ENCODE results near the gene NSDHL.

Gene NSDHL

DNA sequence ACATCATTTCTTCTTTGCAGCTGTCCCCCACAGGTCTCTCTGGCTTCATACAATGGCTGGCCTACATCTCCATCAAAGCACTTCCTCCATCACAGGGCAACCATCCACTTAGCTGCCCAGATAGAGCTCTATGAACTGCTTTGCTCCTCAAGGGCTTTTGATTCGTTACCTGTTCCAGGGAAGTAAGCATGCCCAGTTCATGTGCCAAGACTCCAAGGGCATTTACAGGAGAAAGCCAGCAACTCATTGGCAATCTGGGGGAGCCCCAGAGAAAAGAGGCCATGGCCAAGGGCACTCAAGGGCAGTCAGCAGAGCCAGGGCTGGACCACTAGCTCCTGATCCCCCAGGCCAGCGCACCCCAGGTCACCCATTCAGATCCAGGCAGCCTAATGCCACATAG, 42.5 kb downstream of the NSDHL start:
- Histone ChIP-seq H3K27me3 (ENCODE audit: low read depth, low read length) (no peaks in the 10 kb centered on the region), H3K36me3 (ENCODE audit: control insufficient read depth in 1 of 2, insufficient read depth in 2 of 2, low read length in 2 of 2) (peaks cover 7 to 10% of the 10 kb centered on the region in 2 donors), H3K4me1 (ENCODE audit: control insufficient read depth in 1 of 2, insufficient read depth in 2 of 2, low read length in 2 of 2) (no peaks in the 10 kb centered on the region)

DNA sequence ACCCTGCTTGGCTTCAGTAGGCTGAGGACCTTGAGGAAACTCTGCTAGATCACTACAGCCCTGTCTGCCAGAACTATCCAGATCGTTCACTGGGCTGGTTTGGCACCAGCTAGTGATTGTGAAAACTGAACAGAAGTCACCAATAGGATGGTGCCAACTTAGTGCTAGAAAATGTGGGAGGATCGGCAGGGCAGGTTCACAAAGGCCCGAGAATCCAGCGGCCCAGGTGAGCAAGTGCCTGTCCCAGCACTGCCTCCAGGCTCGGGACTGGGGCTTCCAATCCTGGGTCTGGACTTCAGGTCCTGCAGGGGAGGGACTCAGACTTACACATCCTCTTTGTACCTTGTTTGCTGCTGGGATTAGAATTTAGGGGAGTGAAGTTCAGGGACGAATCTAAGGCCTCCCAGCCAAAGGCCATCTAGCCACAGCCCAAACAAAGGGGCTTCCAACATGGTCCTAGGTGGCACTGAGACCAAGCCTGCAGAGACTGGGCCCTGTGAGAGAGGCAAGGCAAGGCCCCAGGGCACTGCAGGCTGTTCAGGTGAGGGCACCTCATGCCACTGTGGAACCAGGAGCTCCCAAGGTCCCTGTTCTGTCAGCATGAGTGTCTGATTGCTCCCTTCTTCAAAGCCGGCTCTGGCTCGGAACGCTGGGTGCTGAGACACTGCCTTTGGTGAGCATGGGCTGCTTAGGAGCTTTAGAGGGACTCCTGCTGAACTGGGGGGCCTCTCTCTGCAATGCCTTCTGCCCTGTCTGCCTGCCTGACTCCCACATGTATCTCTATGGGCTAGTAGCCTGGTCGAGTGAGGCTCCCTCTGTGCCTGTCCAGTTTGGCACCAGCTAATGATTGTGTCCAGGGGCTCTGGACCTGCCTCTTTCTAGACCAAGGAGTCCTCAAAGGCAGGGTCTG, 46.3 kb downstream of the NSDHL start:
- H3K9me3 ChIP-seq (ENCODE audit: control insufficient read depth in 1 of 2, low read length in 2 of 2): no peaks in the 10 kb centered on the region
- no peaks in the 10 kb centered on the region for H3K27me3 ChIP-seq (ENCODE audit: low read depth, low read length)
- no peaks in the 10 kb centered on the region for H3K36me3 ChIP-seq (ENCODE audit: control insufficient read depth in 1 of 2, insufficient read depth in 2 of 2, low read length in 2 of 2)
- H3K4me1 ChIP-seq (ENCODE audit: control insufficient read depth in 1 of 2, insufficient read depth in 2 of 2, low read length in 2 of 2): no peaks in the 10 kb centered on the region
- no peak overlapping the region for H3K4me3 ChIP-seq (ENCODE audit: low read depth in 1 of 2, low read length in 2 of 2)
- no peak overlapping the region for H3K27ac ChIP-seq (ENCODE audit: low read length)

More for the DNA sequence above, 42.5 kb downstream of the NSDHL start:
- Histone ChIP-seq H3K9me3 (ENCODE audit: control insufficient read depth in 1 of 2, low read length in 2 of 2) (no peaks in the 10 kb centered on the region), H3K27ac (ENCODE audit: low read length) (no peak overlapping the region), H3K4me3 (ENCODE audit: low read depth in 1 of 2, low read length in 2 of 2) (no peak overlapping the region)

DNA sequence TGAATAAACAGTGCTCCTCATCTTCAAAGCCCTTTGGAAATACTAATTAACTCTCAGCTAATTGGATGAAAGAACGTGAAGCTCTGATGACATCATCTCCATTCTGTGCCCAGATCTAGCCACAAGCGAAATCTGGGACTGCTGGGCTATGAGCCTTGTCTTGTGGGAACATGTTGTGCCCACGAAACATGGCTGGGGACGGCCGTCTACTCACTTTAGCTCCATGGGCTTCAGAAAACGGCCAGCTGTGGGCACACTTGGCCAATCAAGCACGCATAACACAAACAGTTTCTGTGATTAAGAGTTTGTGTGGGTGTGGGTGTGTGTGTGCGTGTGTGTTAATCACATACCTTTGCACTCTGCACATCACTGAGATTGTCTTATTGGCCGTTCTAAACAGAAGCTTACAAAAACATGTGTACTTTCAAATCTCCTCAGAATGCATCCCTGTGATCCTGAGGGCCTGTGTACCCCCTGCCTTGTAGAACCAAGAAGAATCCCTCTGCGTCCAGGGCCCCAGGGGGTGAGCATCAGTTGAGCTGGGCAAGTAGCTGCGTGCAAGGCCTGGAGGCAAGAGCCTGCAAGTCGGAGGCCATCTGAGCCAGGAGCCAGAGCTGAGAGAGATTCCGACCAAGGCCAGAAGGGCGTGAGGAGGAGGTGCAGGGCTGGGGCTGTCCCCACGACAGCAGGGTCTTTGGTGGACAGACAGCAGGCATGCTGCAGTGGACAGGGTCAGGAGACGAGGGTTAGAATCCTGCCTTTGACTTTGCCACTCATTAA, 48.3 kb downstream of the NSDHL start:
- Histone ChIP-seq H3K36me3 (ENCODE audit: control insufficient read depth in 1 of 2, insufficient read depth in 2 of 2, low read length in 2 of 2) (no peaks in the 10 kb centered on the region), H3K9me3 (ENCODE audit: control insufficient read depth in 1 of 2, low read length in 2 of 2) (no peaks in the 10 kb centered on the region), H3K4me1 (ENCODE audit: control insufficient read depth in 1 of 2, insufficient read depth in 2 of 2, low read length in 2 of 2) (no peaks in the 10 kb centered on the region), H3K27me3 (ENCODE audit: low read depth, low read length) (no peaks in the 10 kb centered on the region), H3K4me3 (ENCODE audit: low read depth in 1 of 2, low read length in 2 of 2) (no peak overlapping the region), H3K27ac (ENCODE audit: low read length) (no peak overlapping the region)

DNA sequence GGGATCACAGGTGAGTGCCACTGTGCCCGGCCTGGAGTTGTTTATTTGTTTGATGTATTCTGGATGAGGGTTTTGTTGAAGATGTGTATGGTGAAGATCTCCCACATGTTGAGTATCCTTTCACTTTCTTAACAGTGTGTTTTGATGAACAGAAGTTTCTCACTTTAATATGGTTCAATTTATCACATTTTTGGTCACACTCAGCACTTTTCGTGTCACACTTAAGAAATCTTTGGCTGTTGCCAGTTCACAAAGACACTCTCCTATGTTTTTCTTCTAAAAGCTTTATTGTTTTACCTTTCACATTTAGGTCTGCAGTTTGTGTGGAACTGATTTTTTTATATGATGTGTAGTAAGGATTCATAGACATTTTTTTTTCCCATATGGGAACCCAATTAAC, 50.4 kb downstream of the NSDHL start:
- H3K27ac ChIP-seq (ENCODE audit: low read length): no peak overlapping the region
- no peaks in the 10 kb centered on the region for H3K4me1 ChIP-seq (ENCODE audit: control insufficient read depth in 1 of 2, insufficient read depth in 2 of 2, low read length in 2 of 2)

DNA sequence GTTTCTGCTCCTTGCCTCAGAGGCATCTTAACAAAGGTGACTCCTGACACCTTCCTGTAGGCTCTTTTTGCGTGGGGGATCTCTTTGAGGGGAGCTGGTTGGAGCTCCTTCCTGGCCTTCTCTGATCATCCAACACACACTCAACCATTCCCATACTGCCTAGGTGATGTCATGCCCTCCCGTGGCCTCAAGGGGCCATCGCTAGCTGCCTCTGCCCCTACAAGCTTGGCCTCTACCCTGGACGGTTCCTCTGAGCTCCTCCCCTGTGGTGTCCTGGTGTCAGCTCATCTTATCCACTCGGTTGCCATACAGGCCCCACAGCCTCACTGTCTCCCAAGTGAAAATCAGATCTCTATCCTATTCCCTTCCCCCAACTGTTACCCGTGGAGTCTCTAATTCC, 53.3 kb downstream of the NSDHL start:
- Histone ChIP-seq H3K4me3 (ENCODE audit: low read depth in 1 of 2, low read length in 2 of 2) (no peak overlapping the region), H3K4me1 (ENCODE audit: control insufficient read depth in 1 of 2, insufficient read depth in 2 of 2, low read length in 2 of 2) (no peaks in the 10 kb centered on the region), H3K9me3 (ENCODE audit: control insufficient read depth in 1 of 2, low read length in 2 of 2) (no peaks in the 10 kb centered on the region), H3K36me3 (ENCODE audit: control insufficient read depth in 1 of 2, insufficient read depth in 2 of 2, low read length in 2 of 2) (no peaks in the 10 kb centered on the region), H3K27me3 (ENCODE audit: low read depth, low read length) (no peaks in the 10 kb centered on the region), H3K27ac (ENCODE audit: low read length) (no peak overlapping the region)

More for the DNA sequence above, 50.4 kb downstream of the NSDHL start:
- Histone ChIP-seq H3K36me3 (ENCODE audit: control insufficient read depth in 1 of 2, insufficient read depth in 2 of 2, low read length in 2 of 2) (no peaks in the 10 kb centered on the region), H3K27me3 (ENCODE audit: low read depth, low read length) (no peaks in the 10 kb centered on the region), H3K9me3 (ENCODE audit: control insufficient read depth in 1 of 2, low read length in 2 of 2) (no peaks in the 10 kb centered on the region), H3K4me3 (ENCODE audit: low read depth in 1 of 2, low read length in 2 of 2) (no peak overlapping the region)

DNA sequence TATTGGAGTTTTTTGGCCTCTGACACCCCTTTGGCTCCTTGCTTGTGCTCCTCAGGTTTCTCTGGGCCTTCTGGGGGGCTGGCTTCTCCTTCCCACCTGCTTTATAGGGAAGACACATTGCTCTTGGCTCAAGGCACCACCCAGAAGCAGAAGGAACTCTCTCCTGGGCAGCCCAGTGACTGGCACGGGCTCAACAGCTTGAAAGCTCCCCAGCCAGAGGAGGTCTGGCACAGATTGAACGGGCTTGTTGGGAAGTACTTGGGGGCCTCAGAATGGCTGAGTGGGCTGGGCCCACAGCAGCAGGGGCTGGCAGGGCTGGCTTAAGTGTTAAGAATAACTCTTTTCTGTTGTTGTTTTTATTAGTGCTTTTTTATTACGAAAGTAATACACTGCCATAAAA, 55.9 kb downstream of the NSDHL start:
- no peaks in the 10 kb centered on the region for H3K36me3 ChIP-seq (ENCODE audit: control insufficient read depth in 1 of 2, insufficient read depth in 2 of 2, low read length in 2 of 2)
- H3K27ac ChIP-seq (ENCODE audit: low read length): no peak overlapping the region

DNA sequence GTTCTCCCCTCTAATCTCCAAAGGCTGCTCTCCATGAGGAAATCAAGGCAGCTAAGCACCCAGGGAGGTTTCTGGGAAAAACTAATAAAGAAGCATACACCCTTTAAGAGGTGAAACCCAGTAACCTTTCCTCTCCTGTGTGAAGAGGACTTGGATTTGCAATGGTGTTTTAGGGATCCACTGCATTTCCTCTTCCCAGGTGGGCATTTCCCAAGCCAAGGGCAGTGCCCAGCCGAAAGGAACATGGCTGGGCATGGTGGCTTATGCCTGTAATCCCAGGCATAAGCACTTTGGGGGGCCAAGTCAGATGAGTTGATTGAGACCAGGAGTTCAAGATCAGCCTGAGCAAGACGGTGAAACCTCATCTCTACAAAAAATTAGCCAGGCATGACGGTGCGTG, 61.6 kb downstream of the NSDHL start:
- Histone ChIP-seq H3K4me3 (ENCODE audit: low read depth in 1 of 2, low read length in 2 of 2) (no peak overlapping the region), H3K27me3 (ENCODE audit: low read depth, low read length) (no peaks in the 10 kb centered on the region), H3K9me3 (ENCODE audit: control insufficient read depth in 1 of 2, low read length in 2 of 2) (no peaks in the 10 kb centered on the region), H3K36me3 (ENCODE audit: control insufficient read depth in 1 of 2, insufficient read depth in 2 of 2, low read length in 2 of 2) (no peaks in the 10 kb centered on the region), H3K4me1 (ENCODE audit: control insufficient read depth in 1 of 2, insufficient read depth in 2 of 2, low read length in 2 of 2) (no peaks in the 10 kb centered on the region), H3K27ac (ENCODE audit: low read length) (no peak overlapping the region)

More for the DNA sequence above, 55.9 kb downstream of the NSDHL start:
- H3K27me3 ChIP-seq (ENCODE audit: low read depth, low read length): no peaks in the 10 kb centered on the region
- no peaks in the 10 kb centered on the region for H3K4me1 ChIP-seq (ENCODE audit: control insufficient read depth in 1 of 2, insufficient read depth in 2 of 2, low read length in 2 of 2)
- H3K4me3 ChIP-seq (ENCODE audit: low read depth in 1 of 2, low read length in 2 of 2): no peak overlapping the region
- no peaks in the 10 kb centered on the region for H3K9me3 ChIP-seq (ENCODE audit: control insufficient read depth in 1 of 2, low read length in 2 of 2)

DNA sequence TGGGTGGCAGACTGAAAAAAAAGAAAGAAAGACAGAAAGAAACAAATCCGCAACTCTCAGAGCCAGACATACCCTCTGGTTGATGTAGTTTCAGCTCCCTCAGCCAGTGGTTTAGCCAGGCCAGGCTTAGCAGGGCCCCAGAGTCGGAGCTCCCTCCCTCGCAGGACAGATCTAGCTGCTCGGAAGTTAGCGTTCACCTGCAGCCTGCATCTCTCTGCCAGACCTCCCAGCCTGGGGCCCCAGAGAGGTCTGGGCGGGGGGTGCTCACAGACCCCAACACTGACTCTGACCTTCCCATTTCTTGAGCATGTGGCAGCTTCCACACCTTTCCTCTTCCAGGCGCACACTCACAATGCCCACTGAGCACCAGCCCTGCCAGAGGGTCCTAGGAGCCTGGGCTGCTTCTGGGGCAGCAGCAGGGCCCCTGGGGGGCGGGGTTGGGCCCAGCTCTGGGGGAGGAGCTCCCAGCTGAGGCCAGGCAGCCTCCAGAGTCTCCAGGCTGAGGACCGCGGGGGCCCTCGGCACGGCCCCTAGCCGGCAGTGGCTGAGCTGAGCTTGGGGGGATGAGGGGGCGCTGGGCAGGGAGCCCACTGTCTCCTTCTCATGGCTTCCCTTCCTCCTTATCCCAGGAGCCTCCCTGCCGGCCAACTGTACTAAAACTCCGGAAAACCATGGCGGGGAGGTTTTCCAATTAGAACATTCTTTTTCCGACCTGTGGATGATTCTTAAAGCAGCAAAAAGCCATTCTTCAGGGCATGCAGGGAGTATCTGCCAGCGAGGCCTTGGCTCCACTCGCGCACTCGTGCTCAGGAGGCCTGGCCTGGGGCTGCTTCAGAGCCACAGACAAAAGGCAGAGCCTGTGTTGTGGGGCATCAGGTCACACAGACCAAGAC, 62.4 kb downstream of the NSDHL start:
- Histone ChIP-seq H3K9me3 (ENCODE audit: control insufficient read depth in 1 of 2, low read length in 2 of 2) (no peaks in the 10 kb centered on the region), H3K4me3 (ENCODE audit: low read depth in 1 of 2, low read length in 2 of 2) (no peak overlapping the region), H3K4me1 (ENCODE audit: control insufficient read depth in 1 of 2, insufficient read depth in 2 of 2, low read length in 2 of 2) (no peaks in the 10 kb centered on the region), H3K27me3 (ENCODE audit: low read depth, low read length) (no peaks in the 10 kb centered on the region), H3K27ac (ENCODE audit: low read length) (no peak overlapping the region), H3K36me3 (ENCODE audit: control insufficient read depth in 1 of 2, insufficient read depth in 2 of 2, low read length in 2 of 2) (no peaks in the 10 kb centered on the region)

DNA sequence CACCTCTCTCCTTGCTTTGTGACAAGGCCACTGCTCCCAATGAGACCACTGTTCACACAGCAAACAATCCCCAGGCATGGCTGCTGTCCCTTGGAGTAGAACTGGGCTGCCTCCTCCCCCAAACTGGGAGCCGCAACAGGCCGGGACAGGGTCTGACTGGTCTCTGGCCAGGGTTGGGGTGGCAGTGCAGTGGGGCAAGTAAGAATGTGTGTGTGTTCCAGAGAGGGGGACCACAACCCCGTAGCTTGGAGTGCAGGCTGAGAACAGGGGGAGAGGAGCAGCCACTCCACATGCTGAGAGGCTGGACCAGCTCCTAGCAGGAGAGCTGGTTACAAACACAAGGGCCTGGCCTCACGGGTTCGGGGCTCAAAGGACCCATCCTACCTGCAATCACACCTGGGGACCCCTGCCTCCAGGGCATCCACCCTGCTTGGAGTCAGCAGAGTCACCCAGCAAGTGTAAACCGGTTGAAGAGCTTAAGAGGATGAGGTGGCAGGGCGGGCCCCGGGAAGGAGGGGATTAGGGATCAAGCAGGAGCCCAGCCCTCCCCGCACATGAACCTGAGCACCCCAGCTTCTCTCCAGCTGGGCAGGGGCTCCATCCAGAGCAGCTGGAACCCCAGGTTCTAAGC, 63.2 kb downstream of the NSDHL start:
- Histone ChIP-seq H3K27me3 (ENCODE audit: low read depth, low read length) (no peaks in the 10 kb centered on the region), H3K9me3 (ENCODE audit: control insufficient read depth in 1 of 2, low read length in 2 of 2) (no peaks in the 10 kb centered on the region), H3K27ac (ENCODE audit: low read length) (no peak overlapping the region), H3K4me3 (ENCODE audit: low read depth in 1 of 2, low read length in 2 of 2) (no peak overlapping the region), H3K4me1 (ENCODE audit: control insufficient read depth in 1 of 2, insufficient read depth in 2 of 2, low read length in 2 of 2) (no peaks in the 10 kb centered on the region), H3K36me3 (ENCODE audit: control insufficient read depth in 1 of 2, insufficient read depth in 2 of 2, low read length in 2 of 2) (no peaks in the 10 kb centered on the region)

DNA sequence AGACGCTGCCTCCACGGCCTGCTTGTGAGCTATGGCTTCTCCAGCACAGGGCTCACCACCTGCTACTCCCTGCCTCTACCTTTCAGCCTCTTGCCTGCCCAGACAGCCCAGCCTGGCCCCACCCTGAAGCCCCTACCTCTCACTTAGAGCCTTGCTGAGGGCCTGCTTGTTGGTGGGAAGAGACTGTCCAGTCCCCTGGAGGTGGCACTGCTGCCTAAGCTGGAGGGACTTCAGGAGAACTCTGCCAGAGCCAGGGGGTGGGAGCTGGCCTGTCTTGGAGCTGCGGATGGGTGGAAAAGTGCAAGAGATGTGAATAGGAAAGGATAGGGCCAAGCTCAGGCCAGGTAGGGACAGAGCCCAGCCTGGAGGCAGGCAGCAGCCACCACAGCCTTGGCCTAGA, 64.3 kb downstream of the NSDHL start:
- H3K9me3 ChIP-seq (ENCODE audit: control insufficient read depth in 1 of 2, low read length in 2 of 2): no peaks in the 10 kb centered on the region
- H3K36me3 ChIP-seq (ENCODE audit: control insufficient read depth in 1 of 2, insufficient read depth in 2 of 2, low read length in 2 of 2): no peaks in the 10 kb centered on the region
- no peak overlapping the region for H3K4me3 ChIP-seq (ENCODE audit: low read depth in 1 of 2, low read length in 2 of 2)
- H3K27me3 ChIP-seq (ENCODE audit: low read depth, low read length): no peaks in the 10 kb centered on the region
- H3K4me1 ChIP-seq (ENCODE audit: control insufficient read depth in 1 of 2, insufficient read depth in 2 of 2, low read length in 2 of 2): no peaks in the 10 kb centered on the region
- no peak overlapping the region for H3K27ac ChIP-seq (ENCODE audit: low read length)

Data from muscle layer of duodenum (tissue), 2 donors.